A549 (cell line): ENCODE results near the gene RARG. TPM values are rescaled to one million over a fixed set of nuclear protein-coding genes. Genes with fewer than 3 reads are reported as not detected.

ENCODE experiments used
- ATAC-seq, 2 experiments: fragments of 200-7000 bp in 1 of 2; fragments of >200 bp in 1 of 2; cut with Nextera tagmentation in 1 of 2; cut with Tn5 transposase in 1 of 2; 3 replicates each; pipeline versions ENCODE4 v1.8.0 to v1.9.1; 2018 to 2020; ENCODE audit warnings: mild to moderate bottlenecking in 1 of 2, moderate library complexity in 1 of 2
- CTCF ChIA-PET: fragments of 300-600 bp; sonication (Branson Sonifier 250); formaldehyde crosslinking; extraction: SDS; loops from one replicate; lab custom pipeline; 2021; ENCODE audit warnings: antibody characterized with exemption, inconsistent platforms; lab: Yijun Ruan, JAX
- POLR2A ChIA-PET: fragments of 350-600 bp; formaldehyde crosslinking; extraction: SDS; loops from one replicate; lab custom pipeline; 2021; ENCODE audit warnings: antibody characterized with exemption, inconsistent platforms; lab: Yijun Ruan, JAX
- DNase-seq, 2 experiments: peaks; one replicate each; pipeline versions ENCODE4 v3.0.0 to v3.0.0-alpha.2; 2011 to 2016; ENCODE audit warnings: low read depth in 1 of 2, low spot score in 1 of 2
- FAIRE-seq: peaks from 2 replicates; lab custom pipeline; 2011; peaks lifted over from hg19 to GRCh38; lab: Jason Lieb, UNC
- H3K27ac ChIP-seq, 2 experiments: fragments of >200 bp; sonication (Bioruptor Twin); formaldehyde crosslinking; 3 replicates each; pipeline ENCODE4 v1.5.1; 2016 to 2017
- H3K4me1 ChIP-seq: fragments of >200 bp; sonication (Bioruptor Twin); formaldehyde crosslinking; 3 replicates; pipeline ENCODE4 v1.6.1; 2016
- H3K4me2 ChIP-seq: fragments of >200 bp; sonication (Bioruptor Twin); formaldehyde crosslinking; 3 replicates; pipeline ENCODE4 v1.6.1; 2016
- H3K4me3 ChIP-seq: fragments of >200 bp; sonication (Bioruptor Twin); formaldehyde crosslinking; 3 replicates; pipeline ENCODE4 v1.5.1; 2016
- H3K9me3 ChIP-seq: fragments of >200 bp; sonication (Bioruptor Twin); formaldehyde crosslinking; 3 replicates; pipeline ENCODE4 v1.6.1; 2016
- BHLHE40 ChIP-seq: IDR thresholded peaks from 2 replicates; pipeline ENCODE4 v1.6.1; 2012; ENCODE audit warnings: low read depth, low read length, inconsistent platforms
- EHF ChIP-seq: fragments of 250-450 bp; sonication (Bioruptor Pico); IDR thresholded peaks from 2 replicates; pipeline ENCODE4 v1.5.0; 2020; ENCODE audit warnings: mild to moderate bottlenecking
- FOSL2 ChIP-seq, 2 experiments: fragments of 450-650 bp in 1 of 2; fragments of >200 bp in 1 of 2; sonication (Bioruptor Twin) in 1 of 2; formaldehyde crosslinking; IDR thresholded peaks; 2 replicates each; pipeline versions ENCODE4 v1.5.0 to v1.6.1; 2016 to 2020; ENCODE audit warnings: mild to moderate bottlenecking in 1 of 2, moderate library complexity in 1 of 2
- HDAC2 ChIP-seq: fragments of 200-600 bp; sonication (generic); IDR thresholded peaks from 2 replicates; pipeline ENCODE4 v1.6.1; 2016
- HEYL ChIP-seq: fragments of 250-450 bp; sonication (Bioruptor Pico); IDR thresholded peaks from 2 replicates; pipeline ENCODE4 v1.8.0; 2021; ENCODE audit warnings: mild to moderate bottlenecking, moderate library complexity
- HOXB5 ChIP-seq: fragments of 250-450 bp; sonication (Bioruptor Pico); IDR thresholded peaks from 2 replicates; pipeline ENCODE4 v1.5.0; 2020; ENCODE audit warnings: mild to moderate bottlenecking, moderate library complexity
- JUNB ChIP-seq: fragments of >200 bp; sonication (Bioruptor Twin); formaldehyde crosslinking; IDR thresholded peaks from 2 replicates; pipeline ENCODE4 v1.6.1; 2016
- PHF8 ChIP-seq: fragments of 200-600 bp; sonication (generic); IDR thresholded peaks from 2 replicates; pipeline ENCODE4 v1.6.1; 2016; ENCODE audit warnings: low read depth, mild to moderate bottlenecking, antibody characterized with exemption, moderate library complexity, borderline replicate concordance
- RCOR1 ChIP-seq: fragments of 150-350 bp; IDR thresholded peaks from 2 replicates; pipeline ENCODE4 v1.6.1; 2014; ENCODE audit warnings: antibody characterized with exemption, low read length, low read depth
- RFX5 ChIP-seq: fragments of 450-650 bp; IDR thresholded peaks from 2 replicates; pipeline ENCODE4 v1.7.1; 2014; ENCODE audit warnings: antibody characterized with exemption, mild to moderate bottlenecking, moderate library complexity
- RNF2 ChIP-seq: fragments of 200-600 bp; sonication (generic); IDR thresholded peaks from 2 replicates; pipeline ENCODE4 v1.6.1; 2016; ENCODE audit warnings: low read depth, mild to moderate bottlenecking, antibody characterized with exemption, moderate library complexity, borderline replicate concordance
- SMC3 ChIP-seq: fragments of >200 bp; sonication (Bioruptor Twin); formaldehyde crosslinking; IDR thresholded peaks from 3 replicates; pipeline ENCODE4 v1.6.1; 2018; ENCODE audit warnings: inconsistent platforms
- WGBS: methylation state at CpG from one replicate; pipeline ENCODE4 v1.1.6; 2017; ENCODE audit errors: missing lambda C conversion rate; 5-methylcytosine and 5-hydroxymethylcytosine counted together
- polyA plus RNA-seq, 4 experiments: library from polyadenylated mRNA; depleted of rRNA in 3 of 4; stranded (reverse); fragments of >200 nt; fragmentation: RNase III in 1 of 4; extraction: RNeasy Plus Mini Kit Qiagen cat#74134 plus additional on column Dnase treatment in 1 of 4; gene quantifications; 2 replicates in 3 of 4; 3 replicates in 1 of 4; pipeline ENCODE4 v1.2.3, GENCODE V29; 2011 to 2017
- TF ChIP-seq, protein P1 (sequence below): fragments of >200 bp; sonication (Bioruptor Twin); formaldehyde crosslinking; IDR thresholded peaks from 3 replicates; pipeline ENCODE4 v1.5.1; 2016
- TF ChIP-seq, protein P2 (sequence below): fragments of 250-450 bp; sonication (Bioruptor Pico); IDR thresholded peaks from 2 replicates; pipeline ENCODE4 v1.5.0; 2021; ENCODE audit warnings: mild to moderate bottlenecking, moderate library complexity, borderline replicate concordance
- TF ChIP-seq, protein P3 (sequence below): fragments of >200 bp; sonication (Bioruptor Twin); formaldehyde crosslinking; IDR thresholded peaks from 3 replicates; pipeline ENCODE4 v1.6.1; 2016

The RARG gene
- polyA plus RNA-seq, 2 of the 4 experiments (the other 2 are of a cell fraction) = 15.6 to 17.2 TPM

DNA sequence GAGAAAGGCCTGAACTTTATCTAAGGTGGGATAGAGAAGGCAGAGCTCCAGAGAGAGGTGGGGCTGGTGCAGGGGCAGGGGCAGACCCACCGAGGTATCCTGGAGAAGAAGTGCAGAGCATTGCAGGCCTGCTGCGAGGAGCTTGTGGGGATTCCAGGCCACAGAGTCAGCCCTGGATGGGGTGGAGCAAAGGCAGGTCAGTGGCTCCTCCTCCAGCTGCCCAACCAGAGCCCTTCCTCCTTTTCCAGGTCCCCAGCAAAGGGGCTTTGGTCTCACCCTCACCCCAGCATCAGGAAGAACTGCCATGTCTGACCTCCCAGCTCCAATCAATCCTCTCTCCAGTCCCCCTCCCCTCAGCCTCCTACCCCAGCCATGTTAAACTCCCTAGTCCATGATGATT is 71.3 kb downstream of the RARG start:
- no peaks in the 10 kb centered on the region for H3K9me3 ChIP-seq
- ATAC-seq (peak; percentile 20 to 36; a peak in 3 of 6 replicates), FAIRE-seq (no peak), DNase-seq (no peak)
- no peak overlapping the region for H3K4me2 ChIP-seq
- WGBS = 83% methylated on average over 2 of the region's 2 CpGs
- CTCF ChIA-PET = interaction anchor here (0.8 to 14.5 kb wide), 20 partner anchors 9 to 161 kb away, joined by 3 to 646 read pairs (median 9); partner anchors contain the start of genes AAAS, CSAD, ITGB7 and ZNF740
- TF ChIP-seq FOSL2 (IDR thresholded peaks at IDR 0.05) (no peak), FOSL2 (CRISPR knock-in tag; IDR thresholded peaks at IDR 0.05) (no peak), EHF (CRISPR knock-in tag) (no peak), HEYL (CRISPR knock-in tag) (no peak), RFX5 (no peak), HDAC2 (no peak), HOXB5 (CRISPR knock-in tag) (no peak), BHLHE40 (no peak), RCOR1 (no peak), PHF8 (no peak), RNF2 (no peak), JUNB (no peak), SMC3 (no peak)
- TF ChIP-seq, protein P1, sequence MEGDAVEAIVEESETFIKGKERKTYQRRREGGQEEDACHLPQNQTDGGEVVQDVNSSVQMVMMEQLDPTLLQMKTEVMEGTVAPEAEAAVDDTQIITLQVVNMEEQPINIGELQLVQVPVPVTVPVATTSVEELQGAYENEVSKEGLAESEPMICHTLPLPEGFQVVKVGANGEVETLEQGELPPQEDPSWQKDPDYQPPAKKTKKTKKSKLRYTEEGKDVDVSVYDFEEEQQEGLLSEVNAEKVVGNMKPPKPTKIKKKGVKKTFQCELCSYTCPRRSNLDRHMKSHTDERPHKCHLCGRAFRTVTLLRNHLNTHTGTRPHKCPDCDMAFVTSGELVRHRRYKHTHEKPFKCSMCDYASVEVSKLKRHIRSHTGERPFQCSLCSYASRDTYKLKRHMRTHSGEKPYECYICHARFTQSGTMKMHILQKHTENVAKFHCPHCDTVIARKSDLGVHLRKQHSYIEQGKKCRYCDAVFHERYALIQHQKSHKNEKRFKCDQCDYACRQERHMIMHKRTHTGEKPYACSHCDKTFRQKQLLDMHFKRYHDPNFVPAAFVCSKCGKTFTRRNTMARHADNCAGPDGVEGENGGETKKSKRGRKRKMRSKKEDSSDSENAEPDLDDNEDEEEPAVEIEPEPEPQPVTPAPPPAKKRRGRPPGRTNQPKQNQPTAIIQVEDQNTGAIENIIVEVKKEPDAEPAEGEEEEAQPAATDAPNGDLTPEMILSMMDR = no peak
- TF ChIP-seq, protein P2, sequence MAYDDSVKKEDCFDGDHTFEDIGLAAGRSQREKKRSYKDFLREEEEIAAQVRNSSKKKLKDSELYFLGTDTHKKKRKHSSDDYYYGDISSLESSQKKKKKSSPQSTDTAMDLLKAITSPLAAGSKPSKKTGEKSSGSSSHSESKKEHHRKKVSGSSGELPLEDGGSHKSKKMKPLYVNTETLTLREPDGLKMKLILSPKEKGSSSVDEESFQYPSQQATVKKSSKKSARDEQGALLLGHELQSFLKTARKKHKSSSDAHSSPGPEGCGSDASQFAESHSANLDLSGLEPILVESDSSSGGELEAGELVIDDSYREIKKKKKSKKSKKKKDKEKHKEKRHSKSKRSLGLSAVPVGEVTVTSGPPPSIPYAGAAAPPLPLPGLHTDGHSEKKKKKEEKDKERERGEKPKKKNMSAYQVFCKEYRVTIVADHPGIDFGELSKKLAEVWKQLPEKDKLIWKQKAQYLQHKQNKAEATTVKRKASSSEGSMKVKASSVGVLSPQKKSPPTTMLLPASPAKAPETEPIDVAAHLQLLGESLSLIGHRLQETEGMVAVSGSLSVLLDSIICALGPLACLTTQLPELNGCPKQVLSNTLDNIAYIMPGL (CRISPR knock-in tag) = no peak
- TF ChIP-seq, protein P3, sequence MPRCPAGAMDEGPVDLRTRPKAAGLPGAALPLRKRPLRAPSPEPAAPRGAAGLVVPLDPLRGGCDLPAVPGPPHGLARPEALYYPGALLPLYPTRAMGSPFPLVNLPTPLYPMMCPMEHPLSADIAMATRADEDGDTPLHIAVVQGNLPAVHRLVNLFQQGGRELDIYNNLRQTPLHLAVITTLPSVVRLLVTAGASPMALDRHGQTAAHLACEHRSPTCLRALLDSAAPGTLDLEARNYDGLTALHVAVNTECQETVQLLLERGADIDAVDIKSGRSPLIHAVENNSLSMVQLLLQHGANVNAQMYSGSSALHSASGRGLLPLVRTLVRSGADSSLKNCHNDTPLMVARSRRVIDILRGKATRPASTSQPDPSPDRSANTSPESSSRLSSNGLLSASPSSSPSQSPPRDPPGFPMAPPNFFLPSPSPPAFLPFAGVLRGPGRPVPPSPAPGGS = no peak
- H3K4me1 ChIP-seq = peaks cover 12% of the 10 kb centered on the region
- peak overlapping the region; percentile 15 to 82; a peak in 3 of 6 replicates for H3K27ac ChIP-seq
- no peak overlapping the region for H3K4me3 ChIP-seq
- POLR2A ChIA-PET = interaction anchor here (1.0 to 2.3 kb wide), 6 partner anchors 14 to 81 kb away, joined by 3 to 15 read pairs (median 4); partner anchors contain the start of genes CSAD, SPRYD3 and ZNF740

Other genes with a start within 250 kb of the RARG start
- 577 and 650 TPM in 2 replicates for gene EIF4B, start 225.8 kb downstream of the RARG start, polyA plus RNA-seq (2011; rRNA removed)
- 363 to 377 TPM (median 375 TPM) in 3 replicates for gene EIF4B, start 225.8 kb downstream of the RARG start, polyA plus RNA-seq (2017; fragmentation: RNase III; extraction: RNeasy Plus Mini Kit Qiagen cat#74134 plus additional on column Dnase treatment)
- gene TNS2, start 182.1 kb downstream of the RARG start, polyA plus RNA-seq (2011; rRNA removed) = 11.5 and 12.4 TPM in 2 replicates
- 13.5 to 15.8 TPM (median 15.3 TPM) in 3 replicates for gene TNS2, start 182.1 kb downstream of the RARG start, polyA plus RNA-seq (2017; fragmentation: RNase III; extraction: RNeasy Plus Mini Kit Qiagen cat#74134 plus additional on column Dnase treatment)
- gene SPRYD3, start 152.8 kb downstream of the RARG start, polyA plus RNA-seq (2011; rRNA removed) = 26.8 and 28.1 TPM in 2 replicates
- gene SPRYD3, start 152.8 kb downstream of the RARG start, polyA plus RNA-seq (2017; fragmentation: RNase III; extraction: RNeasy Plus Mini Kit Qiagen cat#74134 plus additional on column Dnase treatment) = 16.1 to 18.6 TPM (median 17.3 TPM) in 3 replicates
- gene IGFBP6, start 134.5 kb downstream of the RARG start, polyA plus RNA-seq (2011; rRNA removed) = 49.1 and 64.5 TPM in 2 replicates
- 128 to 155 TPM (median 128 TPM) in 3 replicates for gene IGFBP6, start 134.5 kb downstream of the RARG start, polyA plus RNA-seq (2017; fragmentation: RNase III; extraction: RNeasy Plus Mini Kit Qiagen cat#74134 plus additional on column Dnase treatment)
- 0.12 and 0.14 TPM in 2 replicates for gene SOAT2, start 128.7 kb downstream of the RARG start, polyA plus RNA-seq (2011; rRNA removed)
- gene SOAT2, start 128.7 kb downstream of the RARG start, polyA plus RNA-seq (2017; fragmentation: RNase III; extraction: RNeasy Plus Mini Kit Qiagen cat#74134 plus additional on column Dnase treatment) = 0.09 to 0.21 TPM (median 0.16 TPM) in 3 replicates
- 28.8 and 32.9 TPM in 2 replicates for gene ZNF740, start 51.5 kb downstream of the RARG start, polyA plus RNA-seq (2011; rRNA removed)
- 12.1 to 15.6 TPM (median 15.1 TPM) in 3 replicates for gene ZNF740, start 51.5 kb downstream of the RARG start, polyA plus RNA-seq (2017; fragmentation: RNase III; extraction: RNeasy Plus Mini Kit Qiagen cat#74134 plus additional on column Dnase treatment)
- gene CSAD, start 51.3 kb downstream of the RARG start, polyA plus RNA-seq (2011; rRNA removed) = 16.5 and 19.2 TPM in 2 replicates
- 14.0 to 16.4 TPM (median 14.5 TPM) in 3 replicates for gene CSAD, start 51.3 kb downstream of the RARG start, polyA plus RNA-seq (2017; fragmentation: RNase III; extraction: RNeasy Plus Mini Kit Qiagen cat#74134 plus additional on column Dnase treatment)
- gene ITGB7, start 25.0 kb downstream of the RARG start, polyA plus RNA-seq (2011; rRNA removed) = 0.56 and 0.71 TPM in 2 replicates
- 0.54 to 0.66 TPM (median 0.64 TPM) in 3 replicates for gene ITGB7, start 25.0 kb downstream of the RARG start, polyA plus RNA-seq (2017; fragmentation: RNase III; extraction: RNeasy Plus Mini Kit Qiagen cat#74134 plus additional on column Dnase treatment)
- 10.0 and 11.8 TPM in 2 replicates for gene ESPL1, start 36.1 kb upstream of the RARG start, polyA plus RNA-seq (2011; rRNA removed)
- 15.2 to 16.5 TPM (median 15.5 TPM) in 3 replicates for gene ESPL1, start 36.1 kb upstream of the RARG start, polyA plus RNA-seq (2017; fragmentation: RNase III; extraction: RNeasy Plus Mini Kit Qiagen cat#74134 plus additional on column Dnase treatment)
- gene PFDN5, start 63.3 kb upstream of the RARG start, polyA plus RNA-seq (2011; rRNA removed) = 729 and 848 TPM in 2 replicates
- gene PFDN5, start 63.3 kb upstream of the RARG start, polyA plus RNA-seq (2017; fragmentation: RNase III; extraction: RNeasy Plus Mini Kit Qiagen cat#74134 plus additional on column Dnase treatment) = 685 to 736 TPM (median 704 TPM) in 3 replicates
- gene MYG1, start 67.5 kb upstream of the RARG start, polyA plus RNA-seq (2011; rRNA removed) = 75.2 and 80.9 TPM in 2 replicates
- gene MYG1, start 67.5 kb upstream of the RARG start, polyA plus RNA-seq (2017; fragmentation: RNase III; extraction: RNeasy Plus Mini Kit Qiagen cat#74134 plus additional on column Dnase treatment) = 55.9 to 60.9 TPM (median 58.9 TPM) in 3 replicates
- 82.6 and 104 TPM in 2 replicates for gene AAAS, start 89.4 kb upstream of the RARG start, polyA plus RNA-seq (2011; rRNA removed)
- gene AAAS, start 89.4 kb upstream of the RARG start, polyA plus RNA-seq (2017; fragmentation: RNase III; extraction: RNeasy Plus Mini Kit Qiagen cat#74134 plus additional on column Dnase treatment) = 61.5 to 64.9 TPM (median 64.1 TPM) in 3 replicates
- 0.05 TPM in 1 of 2 replicates, not detected in the other for gene SP7, start 104.1 kb upstream of the RARG start, polyA plus RNA-seq (2011; rRNA removed)
- 0.03 to 0.06 TPM in 2 of 3 replicates, not detected in the other for gene SP7, start 104.1 kb upstream of the RARG start, polyA plus RNA-seq (2017; fragmentation: RNase III; extraction: RNeasy Plus Mini Kit Qiagen cat#74134 plus additional on column Dnase treatment)
- 53.2 and 56.6 TPM in 2 replicates for gene SP1, start 148.0 kb upstream of the RARG start, polyA plus RNA-seq (2011; rRNA removed)
- gene SP1, start 148.0 kb upstream of the RARG start, polyA plus RNA-seq (2017; fragmentation: RNase III; extraction: RNeasy Plus Mini Kit Qiagen cat#74134 plus additional on column Dnase treatment) = 24.0 to 24.5 TPM (median 24.2 TPM) in 3 replicates
- gene AMHR2, start 191.6 kb upstream of the RARG start, polyA plus RNA-seq (2011; rRNA removed) = 0.12 and 0.16 TPM in 2 replicates
- 0.13 to 0.22 TPM (median 0.18 TPM) in 3 replicates for gene AMHR2, start 191.6 kb upstream of the RARG start, polyA plus RNA-seq (2017; fragmentation: RNase III; extraction: RNeasy Plus Mini Kit Qiagen cat#74134 plus additional on column Dnase treatment)
- 203 and 257 TPM in 2 replicates for gene PRR13, start 209.5 kb upstream of the RARG start, polyA plus RNA-seq (2011; rRNA removed)
- 210 to 248 TPM (median 221 TPM) in 3 replicates for gene PRR13, start 209.5 kb upstream of the RARG start, polyA plus RNA-seq (2017; fragmentation: RNase III; extraction: RNeasy Plus Mini Kit Qiagen cat#74134 plus additional on column Dnase treatment)
- 367 and 604 TPM in 2 replicates for gene PCBP2, start 219.9 kb upstream of the RARG start, polyA plus RNA-seq (2011; rRNA removed)
- gene PCBP2, start 219.9 kb upstream of the RARG start, polyA plus RNA-seq (2017; fragmentation: RNase III; extraction: RNeasy Plus Mini Kit Qiagen cat#74134 plus additional on column Dnase treatment) = 546 to 553 TPM (median 551 TPM) in 3 replicates